Heart right ventricle (tissue), 16 donors: ENCODE results near the gene FREM2. TPM values are rescaled to one million over a fixed set of nuclear protein-coding genes. Genes with fewer than 3 reads are reported as not detected.
A peak's percentile ranks its signal among the peaks of the same experiment; 100 is the strongest.

Source experiments
- ATAC-seq, 8 donors: fragments of 200-7000 bp; cut with Tn5 transposase; one replicate each; pipeline ENCODE4 v1.9.1; 2020; ENCODE audit warnings: mild to moderate bottlenecking in 8 of 8, moderate library complexity in 8 of 8, moderate number of reproducible peaks in 1 of 8
- DNase-seq, 2 donors: peaks; one replicate each; pipeline ENCODE4 v3.0.0-alpha.2; 2020
- H3K27ac ChIP-seq, 10 donors: fragments of 200-600 bp; sonication (generic) in 2 of 10; one replicate each; pipeline versions ENCODE4 v1.5.0 to v1.8.0; 2020 to 2022; ENCODE audit warnings: mild to moderate bottlenecking in 3 of 10
- H3K27me3 ChIP-seq, 7 donors: fragments of 200-600 bp; one replicate each; pipeline ENCODE4 v1.8.0; 2021 to 2022; ENCODE audit warnings: mild to moderate bottlenecking in 2 of 7
- H3K36me3 ChIP-seq, 9 donors: fragments of 200-600 bp; sonication (generic) in 1 of 9; one replicate each; pipeline versions ENCODE4 v1.5.0 to v1.8.0; 2020 to 2022; ENCODE audit warnings: mild to moderate bottlenecking in 2 of 9
- H3K4me1 ChIP-seq, 9 donors: fragments of 200-600 bp; sonication (generic) in 1 of 9; one replicate each; pipeline versions ENCODE4 v1.5.0 to v1.8.0; 2020 to 2022; ENCODE audit warnings: mild to moderate bottlenecking in 4 of 9
- H3K4me3 ChIP-seq, 10 donors: fragments of 200-600 bp; sonication (generic) in 2 of 10; one replicate each; pipeline versions ENCODE4 v1.5.0 to v1.8.0; 2020 to 2022; ENCODE audit warnings: mild to moderate bottlenecking in 7 of 10, moderate library complexity in 2 of 10
- H3K9me3 ChIP-seq, 11 donors: fragments of 200-600 bp in 10 of 11; sonication (generic) in 2 of 11; one replicate each; pipeline versions ENCODE4 v1.5.0 to v1.8.0; 2013 to 2022; ENCODE audit warnings: mild to moderate bottlenecking in 2 of 11, control low read depth in 1 of 11, moderate library complexity in 1 of 11
- CTCF ChIP-seq, 9 donors: fragments of 200-600 bp; sonication (generic) in 2 of 9; IDR thresholded peaks; one replicate each; pipeline versions ENCODE4 v1.5.0 to v1.8.0; 2021 to 2022; ENCODE audit warnings: antibody characterized with exemption in 9 of 9, mild to moderate bottlenecking in 5 of 9, moderate library complexity in 1 of 9
- WGBS, 2 donors: extraction: QIAGEN DNeasy Blood & Tissue Kit; methylation state at CpG; one replicate each; pipeline ENCODE4 v1.1.7; 2013; ENCODE audit warnings: inconsistent platforms in 1 of 2; 5-methylcytosine and 5-hydroxymethylcytosine counted together
- intact Hi-C, 10 donors: fragments of 100-400 bp; cut with DNase I; formaldehyde crosslinking; loops; one replicate each; pipeline versions ENCODE4 v1.11.1 to v1.14.2; 2022
- polyA plus RNA-seq, 2 donors: library from polyadenylated mRNA; stranded (reverse); fragments of 200-250 nt; gene quantifications; one replicate each; pipeline ENCODE4 v1.2.3, GENCODE V29; 2013
- total RNA-seq, 10 donors: library from RNA; stranded (reverse); fragmentation: NEBNext Ultra II Directional in 3 of 10; extraction: Animal tissue kit (Norgen Biotek cat#: 25700) in 3 of 10; gene quantifications; one replicate each; pipeline versions ENCODE4 v1.2.1 to v1.2.4, GENCODE V29; 2021 to 2023
- donor health status: Arrhythmogenic right ventricular cardiomyopathy.
- donor health status: ischemic (EF 13 %, LVEDD 7.1; RV severe dilation, severe dysfunction).
- donor health status: healthy with polysubstance abuse.
- donor health status: DM: no; HTN: yes; CAD: no.
- donor health status: DM: no; HTN: no; CAD: no.
- donor health status: ischemic (EF 25% LVEDD 6.9; RV normal size, moderate dysfunction).
- donor health status: ischemic (EF 25% LVEDD 5.7; RV mildly dilated, moderate dysfunction).
- donor health status: healthy.
- donor health status: DM: yes; HTN: yes; CAD: no.
- donor health status: Ischemic cardiomyopathy.
- donor health status: ischemic (EF 35%, LVEDD 5.7; RV mildly dilated, moderate dysfunction).
- donor health status: nonischemic (EF 11% LVEDD 7.7; RV severe dilation, severe dysfunction).
- donor health status: DM: yes; HTN: yes; CAD: no.
- donor health status: PGD.
- donor health status: ischemic (EF 29% LVEDD 5.4; RV normal size, mild dysfunction).
- donor health status: nonischemic (EF 23%, LVEDD 6.1; RV moderate dilation, normal function).

The FREM2 gene
- total and polyA plus RNA-seq, 12 donors, result 0.01 to 0.46 (median 0.13) TPM; not detected in 1

GRCh38 chr13:38693641-38694040 is 6.8 kb downstream of the FREM2 start:
- no peaks in the 10 kb centered on the region for H3K9me3 ChIP-seq
- DNase-seq (no peak), ATAC-seq (peak in 6 of 8 donors; percentile 51 to 79 (median 62))
- intact Hi-C loops, result no loop called here
- peaks cover 0 to 9% (median 2%) of the 10 kb centered on the region in 7 donors for H3K27me3 ChIP-seq
- no peaks in the 10 kb centered on the region for H3K36me3 ChIP-seq
- H3K4me1 ChIP-seq, result peaks cover 0 to 4% (median 0%) of the 10 kb centered on the region in 9 donors
- no peak for TF ChIP-seq CTCF (IDR thresholded peaks at IDR 0.05)
- no peak overlapping the region for H3K27ac ChIP-seq
- H3K4me3 ChIP-seq, result no peak overlapping the region
- 41 to 44% methylated on average over 2 of the region's 2 CpGs for WGBS, 2 donors

GRCh38 chr13:38697197-38697596 is 10.3 kb downstream of the FREM2 start:
- ATAC-seq, result peak in 2 of 8 donors; percentile 42 to 52
- Histone ChIP-seq H3K9me3 (no peaks in the 10 kb centered on the region), H3K4me1 (peaks cover 0 to 4% (median 0%) of the 10 kb centered on the region in 9 donors), H3K36me3 (no peaks in the 10 kb centered on the region), H3K4me3 (no peak overlapping the region), H3K27ac (no peak overlapping the region), H3K27me3 (peaks cover 0 to 5% (median 0%) of the 10 kb centered on the region in 7 donors)
- no peak for DNase-seq
- TF ChIP-seq CTCF (IDR thresholded peaks at IDR 0.05), result no peak
- intact Hi-C loops, result no loop called here
- WGBS, 2 donors, result 44 to 58% methylated on average over 1 of the region's 1 CpG

GRCh38 chr13:38697628-38698333 is 10.9 kb downstream of the FREM2 start:
- 85 to 88% methylated on average over 2 of the region's 2 CpGs for WGBS, 2 donors
- Histone ChIP-seq H3K9me3 (no peaks in the 10 kb centered on the region), H3K36me3 (no peaks in the 10 kb centered on the region), H3K27ac (no peak overlapping the region), H3K4me3 (no peak overlapping the region), H3K4me1 (peaks cover 0 to 8% (median 0%) of the 10 kb centered on the region in 9 donors), H3K27me3 (no peaks in the 10 kb centered on the region)
- ATAC-seq (peak in 1 of 8 donors; percentile 60), DNase-seq (no peak)
- intact Hi-C loops, result no loop called here
- TF ChIP-seq CTCF (IDR thresholded peaks at IDR 0.05), result no peak

GRCh38 chr13:38700051-38700450 is 13.2 kb downstream of the FREM2 start:
- Histone ChIP-seq H3K4me1 (peaks cover 0 to 11% (median 0%) of the 10 kb centered on the region in 9 donors), H3K27ac (no peak overlapping the region), H3K9me3 (no peaks in the 10 kb centered on the region), H3K36me3 (no peaks in the 10 kb centered on the region), H3K27me3 (no peaks in the 10 kb centered on the region), H3K4me3 (no peak overlapping the region)
- intact Hi-C loops, result loop anchor here in 1 of 10 donors (2.0 kb wide), 1 partner anchor 31 kb away; no protein-coding TSS in a partner anchor
- no peak for ATAC-seq
- TF ChIP-seq CTCF (IDR thresholded peaks at IDR 0.05), result no peak
- 90 to 92% methylated on average over 2 of the region's 2 CpGs for WGBS, 2 donors
- no peak for DNase-seq
